ENCODE data around the gene FBXO4.

GRCh38 chr5:41966401-41967105 is 41.5 kb downstream of the FBXO4 start:
- TF ChIP-seq CTCF (conservative IDR thresholded peaks at IDR 0.05) (no peak), EZH2 (IDR thresholded peaks at IDR 0.05; ENCODE audit: low read depth) (no peak)
